ENCODE results near the gene SEC23IP.

Gene SEC23IP

DNA sequence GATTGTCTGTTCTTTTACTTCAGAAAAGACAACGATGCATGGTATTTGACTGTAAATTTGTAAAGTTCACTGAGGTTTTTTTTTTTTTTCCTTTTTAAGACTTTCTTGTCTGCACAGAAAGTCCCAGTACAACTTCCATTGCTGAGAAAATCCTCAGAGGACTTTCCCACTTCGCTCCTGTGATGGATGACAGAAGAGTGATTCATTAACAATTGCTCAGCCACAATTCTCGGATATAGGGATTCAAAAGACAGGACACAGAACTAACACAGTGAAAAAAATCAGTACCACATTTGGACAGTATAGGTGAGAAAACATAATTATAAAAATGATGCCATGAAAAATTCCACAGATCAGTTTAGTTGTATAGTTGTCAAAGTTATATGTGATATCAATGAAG is 48.0 kb downstream of the SEC23IP start:
- Histone ChIP-seq H3K27ac (ENCODE audit: low read depth, low read length) (no peak overlapping the region), H3K4ac (ENCODE audit: low read depth, low read length) (no peak overlapping the region), H3K4me1 (ENCODE audit: control insufficient read depth in 1 of 2, insufficient read depth in 2 of 2, low read length in 2 of 2) (no peaks in the 10 kb centered on the region), H3K9ac (ENCODE audit: low read length) (no peak overlapping the region), H2BK5ac (ENCODE audit: low read depth, low read length, poor library complexity) (no peak overlapping the region), H3K4me2 (ENCODE audit: low read length) (no peak overlapping the region), H3K9me3 (ENCODE audit: insufficient read depth, low read depth, low read length) (no peaks in the 10 kb centered on the region), H3K36me3 (ENCODE audit: control insufficient read depth in 1 of 2, insufficient read depth in 2 of 2, low read length in 2 of 2) (peaks cover 13 to 20% of the 10 kb centered on the region in 2 experiments), H2BK12ac (ENCODE audit: low read length) (no peak overlapping the region), H3K27me3 (ENCODE audit: insufficient read depth, low read length) (no peaks in the 10 kb centered on the region), H3K4me3 (ENCODE audit: low read depth, low read length) (no peak overlapping the region), H3K79me2 (ENCODE audit: control insufficient read depth, insufficient read depth, low read length, poor library complexity) (no peaks in the 10 kb centered on the region), H3K18ac (ENCODE audit: low read length) (no peak overlapping the region), H4K8ac (ENCODE audit: low read depth, low read length) (no peak overlapping the region), H3K79me1 (ENCODE audit: low read length) (no peaks in the 10 kb centered on the region), H4K91ac (ENCODE audit: low read depth, low read length) (no peak overlapping the region), H3K14ac (ENCODE audit: low read length) (no peak overlapping the region), H4K12ac (ENCODE audit: low read depth, low read length) (no peak overlapping the region), H2BK120ac (ENCODE audit: insufficient read depth, low read length, poor library complexity) (no peak overlapping the region), H2AK5ac (ENCODE audit: low read length) (no peak overlapping the region), H2AFZ (ENCODE audit: insufficient read depth, low read length, poor library complexity) (no peak overlapping the region), H3K23ac (ENCODE audit: low read length) (no peak overlapping the region)
- DNase-seq = no peak
- no CpG with 5 or more reads among the region's 3 CpGs for WGBS (ENCODE audit: extremely low coverage, insufficient coverage, insufficient read length)

DNA sequence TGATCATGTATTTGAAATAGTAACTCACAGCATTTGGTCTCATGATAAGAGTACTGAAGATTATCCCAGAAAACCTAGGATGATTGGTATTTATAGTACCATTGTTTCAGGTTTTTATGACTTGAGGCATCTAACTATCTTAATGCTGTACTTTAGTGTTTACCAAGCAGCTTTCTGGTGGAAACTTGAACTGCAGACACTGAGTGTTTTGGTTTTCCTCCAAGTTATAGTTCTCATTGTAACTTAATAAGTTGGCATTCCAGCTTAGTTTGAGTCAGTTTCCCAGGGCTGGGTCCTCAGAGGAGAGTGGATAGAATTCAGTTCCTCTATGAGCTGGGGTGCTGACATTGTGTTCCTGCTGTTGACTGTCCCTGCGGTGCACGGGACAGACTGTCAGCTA is 50.4 kb downstream of the SEC23IP start:
- Histone ChIP-seq H3K9me3 (ENCODE audit: insufficient read depth, low read depth, low read length) (peaks cover 2% of the 10 kb centered on the region), H3K79me1 (ENCODE audit: low read length) (no peaks in the 10 kb centered on the region), H3K36me3 (ENCODE audit: control insufficient read depth in 1 of 2, insufficient read depth in 2 of 2, low read length in 2 of 2) (peaks cover 7 to 17% of the 10 kb centered on the region in 2 experiments), H2AFZ (ENCODE audit: insufficient read depth, low read length, poor library complexity) (no peak overlapping the region), H3K27me3 (ENCODE audit: insufficient read depth, low read length) (no peaks in the 10 kb centered on the region), H3K23ac (ENCODE audit: low read length) (no peak overlapping the region), H3K4me3 (ENCODE audit: low read depth, low read length) (no peak overlapping the region), H3K79me2 (ENCODE audit: control insufficient read depth, insufficient read depth, low read length, poor library complexity) (no peaks in the 10 kb centered on the region), H2BK120ac (ENCODE audit: insufficient read depth, low read length, poor library complexity) (no peak overlapping the region), H3K18ac (ENCODE audit: low read length) (no peak overlapping the region), H2BK12ac (ENCODE audit: low read length) (no peak overlapping the region), H3K27ac (ENCODE audit: low read depth, low read length) (no peak overlapping the region), H3K14ac (ENCODE audit: low read length) (no peak overlapping the region), H3K4me2 (ENCODE audit: low read length) (no peak overlapping the region), H3K9ac (ENCODE audit: low read length) (no peak overlapping the region), H4K8ac (ENCODE audit: low read depth, low read length) (no peak overlapping the region), H2BK5ac (ENCODE audit: low read depth, low read length, poor library complexity) (no peak overlapping the region), H4K12ac (ENCODE audit: low read depth, low read length) (no peak overlapping the region), H4K91ac (ENCODE audit: low read depth, low read length) (no peak overlapping the region), H2AK5ac (ENCODE audit: low read length) (no peak overlapping the region), H3K4ac (ENCODE audit: low read depth, low read length) (no peak overlapping the region), H3K4me1 (ENCODE audit: control insufficient read depth in 1 of 2, insufficient read depth in 2 of 2, low read length in 2 of 2) (no peaks in the 10 kb centered on the region)
- WGBS (ENCODE audit: extremely low coverage, insufficient coverage, insufficient read length) = no CpG with 5 or more reads among the region's 2 CpGs
- no peak for DNase-seq

DNA sequence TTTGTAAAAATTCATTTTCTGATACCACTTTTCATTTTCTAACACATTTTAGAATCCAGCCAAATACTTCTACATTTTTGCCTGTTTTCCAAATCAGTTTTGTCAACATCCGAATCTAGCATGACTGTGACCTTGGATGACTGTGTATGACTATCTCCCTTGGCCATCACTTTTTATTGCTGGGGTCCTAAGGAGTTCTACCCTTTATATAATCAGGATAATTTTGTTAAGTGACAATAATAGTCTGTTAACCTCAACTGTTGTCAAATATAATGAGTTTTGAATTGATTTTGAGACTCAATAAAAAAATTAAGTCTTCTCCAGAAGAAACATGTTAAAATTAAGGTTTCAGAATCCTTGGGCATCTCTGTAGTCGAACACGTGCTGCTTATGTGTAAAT is 53.3 kb downstream of the SEC23IP start:
- no peak overlapping the region for H2AK5ac ChIP-seq (ENCODE audit: low read length)
- H3K4me3 ChIP-seq (ENCODE audit: low read depth, low read length) = no peak overlapping the region
- no peak overlapping the region for H3K18ac ChIP-seq (ENCODE audit: low read length)
- H3K23ac ChIP-seq (ENCODE audit: low read length) = no peak overlapping the region
- WGBS (ENCODE audit: extremely low coverage, insufficient coverage, insufficient read length) = no CpG with 5 or more reads among the region's 3 CpGs
- H3K14ac ChIP-seq (ENCODE audit: low read length) = no peak overlapping the region
- no peak overlapping the region for H4K8ac ChIP-seq (ENCODE audit: low read depth, low read length)
- no peak overlapping the region for H4K91ac ChIP-seq (ENCODE audit: low read depth, low read length)
- no peaks in the 10 kb centered on the region for H3K79me1 ChIP-seq (ENCODE audit: low read length)
- no peak overlapping the region for H4K12ac ChIP-seq (ENCODE audit: low read depth, low read length)
- no peak overlapping the region for H2BK120ac ChIP-seq (ENCODE audit: insufficient read depth, low read length, poor library complexity)
- H3K36me3 ChIP-seq (ENCODE audit: control insufficient read depth in 1 of 2, insufficient read depth in 2 of 2, low read length in 2 of 2) = peaks cover 6 to 14% of the 10 kb centered on the region in 2 experiments
- H2AFZ ChIP-seq (ENCODE audit: insufficient read depth, low read length, poor library complexity) = no peak overlapping the region
- H2BK5ac ChIP-seq (ENCODE audit: low read depth, low read length, poor library complexity) = no peak overlapping the region
- H3K27ac ChIP-seq (ENCODE audit: low read depth, low read length) = no peak overlapping the region
- H3K79me2 ChIP-seq (ENCODE audit: control insufficient read depth, insufficient read depth, low read length, poor library complexity) = no peaks in the 10 kb centered on the region
- DNase-seq = no peak
- peaks cover 2% of the 10 kb centered on the region for H3K9me3 ChIP-seq (ENCODE audit: insufficient read depth, low read depth, low read length)
- no peaks in the 10 kb centered on the region for H3K27me3 ChIP-seq (ENCODE audit: insufficient read depth, low read length)
- no peak overlapping the region for H2BK12ac ChIP-seq (ENCODE audit: low read length)
- no peak overlapping the region for H3K4ac ChIP-seq (ENCODE audit: low read depth, low read length)
- no peaks in the 10 kb centered on the region for H3K4me1 ChIP-seq (ENCODE audit: control insufficient read depth in 1 of 2, insufficient read depth in 2 of 2, low read length in 2 of 2)
- H3K9ac ChIP-seq (ENCODE audit: low read length) = no peak overlapping the region
- no peak overlapping the region for H3K4me2 ChIP-seq (ENCODE audit: low read length)

DNA sequence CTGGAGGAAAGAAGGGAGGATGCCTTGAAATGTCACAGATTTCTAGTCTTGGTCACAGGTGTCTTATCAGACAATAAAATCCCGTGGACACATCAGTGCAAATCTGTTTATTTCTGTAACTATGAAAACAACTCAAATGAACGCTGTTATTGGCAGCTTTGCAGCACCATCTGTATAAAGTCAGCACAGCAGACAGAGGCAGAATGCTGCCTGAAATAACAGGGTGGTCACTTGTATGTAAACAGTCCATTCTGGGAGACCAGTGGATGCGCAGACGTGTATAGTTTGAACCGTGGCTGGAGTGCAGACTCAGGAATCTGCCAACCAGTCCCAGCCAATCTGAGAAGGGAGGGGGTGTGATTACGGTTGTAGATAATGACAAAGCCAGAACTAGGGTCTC is 54.8 kb downstream of the SEC23IP start:
- DNase-seq = no peak
- H4K12ac ChIP-seq (ENCODE audit: low read depth, low read length) = no peak overlapping the region
- H3K14ac ChIP-seq (ENCODE audit: low read length) = no peak overlapping the region
- H3K9ac ChIP-seq (ENCODE audit: low read length) = no peak overlapping the region
- H2AFZ ChIP-seq (ENCODE audit: insufficient read depth, low read length, poor library complexity) = no peak overlapping the region
- no peak overlapping the region for H4K91ac ChIP-seq (ENCODE audit: low read depth, low read length)
- no peaks in the 10 kb centered on the region for H3K79me2 ChIP-seq (ENCODE audit: control insufficient read depth, insufficient read depth, low read length, poor library complexity)
- H2BK12ac ChIP-seq (ENCODE audit: low read length) = no peak overlapping the region
- no peak overlapping the region for H3K4ac ChIP-seq (ENCODE audit: low read depth, low read length)
- no CpG with 5 or more reads among the region's 6 CpGs for whole genome bisulfite sequencing (ENCODE audit: extremely low coverage, insufficient coverage, insufficient read length)
- peaks cover 5 to 12% of the 10 kb centered on the region in 2 experiments for H3K36me3 ChIP-seq (ENCODE audit: control insufficient read depth in 1 of 2, insufficient read depth in 2 of 2, low read length in 2 of 2)
- H2BK120ac ChIP-seq (ENCODE audit: insufficient read depth, low read length, poor library complexity) = no peak overlapping the region
- H3K27me3 ChIP-seq (ENCODE audit: insufficient read depth, low read length) = no peaks in the 10 kb centered on the region
- no peak overlapping the region for H3K23ac ChIP-seq (ENCODE audit: low read length)
- peaks cover 2% of the 10 kb centered on the region for H3K9me3 ChIP-seq (ENCODE audit: insufficient read depth, low read depth, low read length)
- H2BK5ac ChIP-seq (ENCODE audit: low read depth, low read length, poor library complexity) = no peak overlapping the region
- H2AK5ac ChIP-seq (ENCODE audit: low read length) = no peak overlapping the region
- H3K79me1 ChIP-seq (ENCODE audit: low read length) = no peaks in the 10 kb centered on the region
- H3K18ac ChIP-seq (ENCODE audit: low read length) = no peak overlapping the region
- H4K8ac ChIP-seq (ENCODE audit: low read depth, low read length) = no peak overlapping the region
- no peak overlapping the region for H3K4me3 ChIP-seq (ENCODE audit: low read depth, low read length)
- no peak overlapping the region for H3K4me2 ChIP-seq (ENCODE audit: low read length)
- no peaks in the 10 kb centered on the region for H3K4me1 ChIP-seq (ENCODE audit: control insufficient read depth in 1 of 2, insufficient read depth in 2 of 2, low read length in 2 of 2)
- no peak overlapping the region for H3K27ac ChIP-seq (ENCODE audit: low read depth, low read length)

Data from trophoblast cell (in vitro differentiated cells and primary cell).